HG03097 (cell line): ENCODE measurements around the gene CD82.

Source experiments
- ATAC-seq: cut with Tn5 transposase; IDR thresholded peaks from one replicate; pipeline ENCODE4 v1.9.1; 2021; ENCODE audit not compliant: unreplicated experiment, low FRiP score

Gene CD82

GRCh38 chr11:44597358-44598012, 32.0 kb downstream of the CD82 start:
- ATAC-seq = no peak

GRCh38 chr11:44598831-44599230, 33.4 kb downstream of the CD82 start:
- ATAC-seq = no peak

- ATAC-seq = no peak
Observed at GRCh38 chr11:44600261-44600660, 34.8 kb downstream of the CD82 start.

GRCh38 chr11:44600839-44601383, 35.4 kb downstream of the CD82 start:
- peak; percentile 41 for ATAC-seq

GRCh38 chr11:44601471-44602370, 36.3 kb downstream of the CD82 start:
- ATAC-seq = peak; percentile 34

- ATAC-seq = no peak
Observed at GRCh38 chr11:44602891-44603310, 37.4 kb downstream of the CD82 start.

- no peak for ATAC-seq
Observed at GRCh38 chr11:44604171-44604581, 38.7 kb downstream of the CD82 start.

- no peak for ATAC-seq
Observed at GRCh38 chr11:44605068-44605708, 39.7 kb downstream of the CD82 start.

GRCh38 chr11:44605965-44606364, 40.5 kb downstream of the CD82 start:
- ATAC-seq = no peak

GRCh38 chr11:44606472-44606871, 41.0 kb downstream of the CD82 start:
- no peak for ATAC-seq

- ATAC-seq = no peak
Observed at GRCh38 chr11:44607319-44607962, 42.0 kb downstream of the CD82 start.

- ATAC-seq = no peak
Observed at GRCh38 chr11:44607987-44608386, 42.5 kb downstream of the CD82 start.

GRCh38 chr11:44608651-44608990, 43.2 kb downstream of the CD82 start:
- no peak for ATAC-seq

- ATAC-seq = peak; percentile 46
Observed at GRCh38 chr11:44608991-44609782, 43.7 kb downstream of the CD82 start.

- no peak for ATAC-seq
Observed at GRCh38 chr11:44609783-44610155, 44.3 kb downstream of the CD82 start.

GRCh38 chr11:44610186-44610955, 44.9 kb downstream of the CD82 start:
- no peak for ATAC-seq

GRCh38 chr11:44611088-44611487, 45.6 kb downstream of the CD82 start:
- no peak for ATAC-seq

GRCh38 chr11:44611687-44612434, 46.4 kb downstream of the CD82 start:
- ATAC-seq = peak; percentile 36

GRCh38 chr11:44613153-44613552, 47.7 kb downstream of the CD82 start:
- no peak for ATAC-seq
